Measurements from ENCODE around the gene RFX7.

DNA sequence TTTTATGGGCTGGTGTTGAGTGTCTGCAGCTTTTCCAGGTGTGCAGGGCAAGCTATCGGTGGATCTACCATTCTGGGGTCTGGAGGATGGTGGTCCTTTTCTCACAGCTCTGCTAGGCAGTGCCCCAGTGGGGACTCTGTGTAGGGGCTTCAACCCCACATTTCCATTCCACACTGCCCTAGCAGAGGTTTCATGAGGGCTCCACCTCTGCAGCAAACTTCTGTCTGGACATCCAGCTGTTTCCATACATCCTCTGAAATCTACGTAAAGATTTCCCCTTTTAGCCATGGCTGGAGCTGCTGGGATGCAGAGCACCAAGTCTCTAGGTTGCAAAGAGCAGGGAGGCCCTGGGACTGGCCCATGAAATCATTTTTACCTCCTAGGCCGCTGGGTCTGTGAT, 11.6 kb downstream of the RFX7 start:
- TF ChIP-seq POLR2AphosphoS5 (IDR thresholded peaks at IDR 0.05; ENCODE audit: low read depth, low read length) (no peak), TAF1 (IDR thresholded peaks at IDR 0.05; ENCODE audit: low read depth, low read length) (no peak), POLR2A (IDR thresholded peaks at IDR 0.05; ENCODE audit: low read depth, low read length) (no peak), SPI1 (IDR thresholded peaks at IDR 0.05; ENCODE audit: low read depth, low read length) (no peak)
